HCT116 (cell line): Measurements from ENCODE around the gene MNT. TPM values are rescaled to one million over a fixed set of nuclear protein-coding genes. Genes with fewer than 3 reads are reported as not detected.

ENCODE experiments used
- ATAC-seq: fragments of 200-7000 bp; cut with Tn5 transposase; 2 replicates; pipeline ENCODE4 v1.9.1; 2020; ENCODE audit warnings: mild to moderate bottlenecking, moderate library complexity
- BruUV-seq: library from RNA; stranded (reverse); fragments of 400-500 nt; replicated peaks from 2 replicates; lab custom pipeline; 2021; lab: Mats Ljungman, UMichigan
- CTCF ChIA-PET: fragments of 300-600 bp; sonication (Branson Sonifier 250); formaldehyde crosslinking; loops from one replicate; lab custom pipeline; 2021; ENCODE audit warnings: antibody characterized with exemption; lab: Charles Lee
- POLR2A ChIA-PET: fragments of 300-600, 350-600 bp; sonication (Branson Sonifier 250); formaldehyde crosslinking; loops from one replicate; lab custom pipeline; 2021; ENCODE audit warnings: antibody characterized with exemption; lab: Charles Lee
- RAD21 ChIA-PET, 2 experiments: fragments of 300-600 bp; sonication (Branson Sonifier 250); formaldehyde crosslinking; loops; one replicate each; lab custom pipeline; 2023; ENCODE audit warnings: low total read pairs in 2 of 2; ENCODE audit not compliant: uncharacterized antibody in 2 of 2, unreplicated experiment in 2 of 2, low non-redundant PET in 1 of 2; lab: Charles Lee
- DNase-seq: peaks from one replicate; pipeline ENCODE4 v3.0.0-alpha.2; 2010; ENCODE audit warnings: low read depth, low spot score
- H2AFZ ChIP-seq: fragments of 200-600 bp; shearing (Covaris generic), sonication (generic); 2 replicates; pipeline ENCODE4 v1.6.1; 2017; ENCODE audit warnings: low read depth, mixed run types, mixed read lengths, antibody characterized with exemption, low read length; ENCODE audit not compliant: poor library complexity, severe bottlenecking
- H3K27ac ChIP-seq: 2 replicates; pipeline ENCODE4 v1.5.1; 2012; ENCODE audit warnings: low read depth, low read length
- H3K27me3 ChIP-seq: fragments of 200-600 bp; sonication (generic); 2 replicates; pipeline ENCODE4 v1.6.1; 2016; ENCODE audit warnings: mixed run types, low read length, mixed read lengths; ENCODE audit not compliant: insufficient read depth
- H3K36me3 ChIP-seq, 2 experiments: fragments of 200-500 bp in 1 of 2; fragments of 200-600 bp in 1 of 2; sonication (Bioruptor generic) in 1 of 2; sonication (generic) in 1 of 2; 2 replicates each; pipeline versions ENCODE4 v1.5.1 to v1.6.1; 2014 to 2016; ENCODE audit warnings: low read length in 2 of 2, inconsistent platforms in 1 of 2, mixed read lengths in 1 of 2, mixed run types in 1 of 2; ENCODE audit not compliant: insufficient read depth in 2 of 2, control insufficient read depth in 1 of 2
- H3K4me1 ChIP-seq, 2 experiments: fragments of 200-600 bp in 1 of 2; sonication (generic) in 1 of 2; 2 replicates each; pipeline versions ENCODE4 v1.5.1 to v1.6.1; 2012 to 2017; ENCODE audit warnings: low read length in 2 of 2, inconsistent platforms in 1 of 2, mild to moderate bottlenecking in 1 of 2, mixed read lengths in 1 of 2, mixed run types in 1 of 2, moderate library complexity in 1 of 2; ENCODE audit not compliant: insufficient read depth in 2 of 2, control insufficient read depth in 1 of 2
- H3K4me2 ChIP-seq: fragments of 200-600 bp; sonication (generic); 2 replicates; pipeline ENCODE4 v1.6.1; 2017; ENCODE audit warnings: mixed run types, low read length, mixed read lengths
- H3K4me3 ChIP-seq, 2 experiments: fragments of 200-600 bp in 1 of 2; sonication (generic) in 1 of 2; replicated peaks in 1 of 2; 2 replicates each; pipeline ENCODE4 v1.5.1; 2011 to 2016; ENCODE audit warnings: low read length in 2 of 2, control low read depth in 1 of 2, low read depth in 1 of 2, mild to moderate bottlenecking in 1 of 2, mixed read lengths in 1 of 2, mixed run types in 1 of 2
- H3K79me2 ChIP-seq: fragments of 200-600 bp; sonication (generic); 2 replicates; pipeline ENCODE4 v1.6.1; 2017; ENCODE audit warnings: mild to moderate bottlenecking, mixed run types, low read length, moderate library complexity, mixed read lengths; ENCODE audit not compliant: insufficient read depth
- H3K9ac ChIP-seq: fragments of 200-600 bp; sonication (generic); 2 replicates; pipeline ENCODE4 v1.6.1; 2016; ENCODE audit warnings: low read length, mixed read lengths
- H3K9me2 ChIP-seq: fragments of 200-600 bp; sonication (generic), shearing (Covaris generic); 2 replicates; pipeline ENCODE4 v1.6.1; 2017; ENCODE audit warnings: mixed run types, mild to moderate bottlenecking, moderate library complexity; ENCODE audit not compliant: insufficient read depth
- H3K9me3 ChIP-seq, 2 experiments: fragments of 200-500 bp in 1 of 2; fragments of 200-600 bp in 1 of 2; sonication (Bioruptor generic) in 1 of 2; sonication (generic) in 1 of 2; 2 replicates each; pipeline ENCODE4 v1.6.1; 2014 to 2017; ENCODE audit warnings: low read length in 2 of 2, mixed read lengths in 2 of 2, inconsistent platforms in 1 of 2, low read depth in 1 of 2, mild to moderate bottlenecking in 1 of 2, mixed run types in 1 of 2, moderate library complexity in 1 of 2; ENCODE audit not compliant: control insufficient read depth in 1 of 2, insufficient read depth in 1 of 2
- H4K20me1 ChIP-seq: fragments of 200-600 bp; sonication (generic), shearing (Covaris generic); 2 replicates; pipeline ENCODE4 v1.6.1; 2017; ENCODE audit warnings: mixed run types, mild to moderate bottlenecking, moderate library complexity; ENCODE audit not compliant: insufficient read depth
- ATF3 ChIP-seq: IDR thresholded peaks from 2 replicates; pipeline ENCODE4 v1.6.1; 2012
- CEBPB ChIP-seq: IDR thresholded peaks from 2 replicates; pipeline ENCODE4 v1.6.1; 2012; ENCODE audit warnings: low read depth
- CTCF ChIP-seq, 3 experiments: fragments of 200-600 bp in 1 of 3; sonication (generic) in 1 of 3; IDR thresholded peaks in 2 of 3; conservative IDR thresholded peaks in 1 of 3; 2 replicates each; pipeline ENCODE4 v1.5.1; 2012 to 2017; ENCODE audit warnings: low read depth in 2 of 3, low read length in 2 of 3, antibody characterized with exemption in 1 of 3, borderline replicate concordance in 1 of 3, control low read depth in 1 of 3, mild to moderate bottlenecking in 1 of 3, mixed read lengths in 1 of 3, mixed run types in 1 of 3, moderate library complexity in 1 of 3; ENCODE audit not compliant: insufficient read depth in 1 of 3
- EGR1 ChIP-seq: IDR thresholded peaks from 2 replicates; pipeline ENCODE4 v1.6.1; 2012; ENCODE audit warnings: low read depth
- ELF1 ChIP-seq: IDR thresholded peaks from 2 replicates; pipeline ENCODE4 v1.6.1; 2012; ENCODE audit warnings: low read depth, borderline replicate concordance
- EZH2phosphoT487 ChIP-seq: fragments of 200-600 bp; IDR thresholded peaks from 2 replicates; pipeline ENCODE4 v1.6.1; 2018; ENCODE audit warnings: antibody characterized with exemption, borderline replicate concordance
- FOSL1 ChIP-seq: IDR thresholded peaks from 2 replicates; pipeline ENCODE4 v1.6.1; 2012; ENCODE audit warnings: low read depth
- JUND ChIP-seq: IDR thresholded peaks from 2 replicates; pipeline ENCODE4 v1.6.1; 2012
- POLR2AphosphoS5 ChIP-seq: IDR thresholded peaks from 2 replicates; pipeline ENCODE4 v1.6.1; 2011; ENCODE audit warnings: mild to moderate bottlenecking, low read depth, low read length, moderate library complexity
- REST ChIP-seq: IDR thresholded peaks from 2 replicates; pipeline ENCODE4 v1.6.1; 2012; ENCODE audit warnings: low read depth
- SP1 ChIP-seq: IDR thresholded peaks from 2 replicates; pipeline ENCODE4 v1.6.1; 2012; ENCODE audit warnings: low read depth
- SRF ChIP-seq: IDR thresholded peaks from 2 replicates; pipeline ENCODE4 v1.6.1; 2012; ENCODE audit warnings: low read depth
- TCF7L2 ChIP-seq: IDR thresholded peaks from 2 replicates; pipeline ENCODE4 v1.7.0; 2011; ENCODE audit warnings: borderline replicate concordance, inconsistent platforms; ENCODE audit not compliant: insufficient read depth, insufficient read length; ENCODE audit errors: extremely low read depth
- ZBTB33 ChIP-seq: IDR thresholded peaks from 2 replicates; pipeline ENCODE4 v1.6.1; 2011; ENCODE audit warnings: mild to moderate bottlenecking, low read length, moderate library complexity; ENCODE audit not compliant: insufficient replicate concordance; ENCODE audit errors: extremely low read depth
- ZFX ChIP-seq: fragments of 450-650 bp; IDR thresholded peaks from 2 replicates; pipeline ENCODE4 v1.6.1; 2017
- intact Hi-C: fragments of 100-400 bp; cut with micrococcal nuclease; formaldehyde crosslinking; loops from 2 replicates; pipeline ENCODE4 v1.10.0; 2022
- total RNA-seq: library from RNA; stranded (reverse); gene quantifications from one replicate; pipeline ENCODE4 v1.2.1, GENCODE V29; 2021; ENCODE audit not compliant: unreplicated experiment

MNT gene
- total RNA-seq, 1 experiment from 2014 or later: 37.0 TPM

- H3K27me3 ChIP-seq: no peaks in the 10 kb centered on the region
- H2AFZ ChIP-seq: no peak overlapping the region
- no TSS peak for BruUV-seq
- H3K4me2 ChIP-seq: no peak overlapping the region
- H3K9me2 ChIP-seq: no peaks in the 10 kb centered on the region
- H3K4me1 ChIP-seq: peaks cover 24 to 35% of the 10 kb centered on the region in 2 experiments
- H3K36me3 ChIP-seq: peaks cover 11 to 13% of the 10 kb centered on the region in 2 experiments; a peak in 3 of 4 replicates
- H3K4me3 ChIP-seq: no peak overlapping the region
- H3K9ac ChIP-seq: no peak overlapping the region
- H4K20me1 ChIP-seq: no peaks in the 10 kb centered on the region
- 0 out of 2 replicates have a peak, but pooled peaks have one; percentile 21 for ATAC-seq
- DNase-seq: no peak
- no peaks in the 10 kb centered on the region for H3K79me2 ChIP-seq
- POLR2A ChIA-PET: interaction anchor here (1.2 kb wide), 1 partner anchor 10 kb away, joined by 3 read pairs; the partner anchor contains the start of gene TSR1
- CTCF ChIA-PET: no interaction called here
- RAD21 ChIA-PET: interaction anchor here in 1 of 2 experiments (0.7 kb wide), 1 partner anchor 465 kb away, joined by 3 read pairs; no protein-coding TSS in a partner anchor
- intact Hi-C loops: no loop called here
- TF ChIP-seq POLR2AphosphoS5: no peak
- no peak for TF ChIP-seq FOSL1
- TF ChIP-seq JUND: no peak
- no peak for TF ChIP-seq ELF1
- TF ChIP-seq ATF3: no peak
- TF ChIP-seq TCF7L2: no peak
- no peak for TF ChIP-seq EGR1
- TF ChIP-seq CEBPB: no peak
- TF ChIP-seq SP1: no peak
- TF ChIP-seq REST: no peak
- TF ChIP-seq EZH2phosphoT487: no peak
- no peak for TF ChIP-seq ZBTB33
- TF ChIP-seq ZFX: no peak
- no peak for TF ChIP-seq SRF
- no peak for TF ChIP-seq CTCF (IDR thresholded peaks at IDR 0.05 in 2 of 3, conservative IDR thresholded peaks at IDR 0.05 in 1 of 3; ENCODE audit: borderline replicate concordance in 1 of 3, insufficient read depth in 1 of 3, low read depth in 2 of 3, low read length in 2 of 3)
- H3K27ac ChIP-seq: no peak overlapping the region
- H3K9me3 ChIP-seq: no peaks in the 10 kb centered on the region
These were observed 54.4 kb downstream of the MNT start for GRCh38 chr17:2346475-2346874.
